Upper lobe of left lung (tissue), 6 donors: ENCODE results near the gene RNF180. TPM values are rescaled to one million over a fixed set of nuclear protein-coding genes. Genes with fewer than 3 reads are reported as not detected.

Experiments used
- ATAC-seq, 2 donors: fragments of 200-7000 bp; cut with Tn5 transposase; one replicate each; pipeline ENCODE4 v1.9.1; 2022; ENCODE audit warnings: mild to moderate bottlenecking in 2 of 2, moderate library complexity in 2 of 2; ENCODE audit not compliant: low FRiP score in 2 of 2
- DNase-seq, 2 donors: peaks; one replicate each; pipeline ENCODE4 v3.0.0-alpha.2; 2019 to 2020
- H3K27ac ChIP-seq, 4 donors: fragments of 200-600 bp; sonication (generic); one replicate each; pipeline ENCODE4 v1.5.1; 2016 to 2019
- H3K27me3 ChIP-seq, 4 donors: fragments of 200-600 bp; sonication (generic); one replicate each; pipeline ENCODE4 v1.5.1; 2017 to 2019
- H3K36me3 ChIP-seq, 4 donors: fragments of 200-600 bp; sonication (generic); one replicate each; pipeline ENCODE4 v1.5.1; 2016 to 2019
- H3K4me1 ChIP-seq, 4 donors: fragments of 200-600 bp; sonication (generic); one replicate each; pipeline ENCODE4 v1.5.1; 2018 to 2019
- H3K4me3 ChIP-seq, 4 donors: fragments of 200-600 bp; sonication (generic); one replicate each; pipeline ENCODE4 v1.5.1; 2017 to 2019; ENCODE audit warnings: mild to moderate bottlenecking in 2 of 4, moderate library complexity in 1 of 4
- H3K9me3 ChIP-seq, 4 donors: fragments of 200-600 bp; sonication (generic); one replicate each; pipeline ENCODE4 v1.5.1; 2018 to 2019
- CTCF ChIP-seq, 6 experiments: fragments of 450-650 bp in 4 of 6; fragments of 200-600 bp in 2 of 6; sonication (generic) in 2 of 6; IDR thresholded peaks; one replicate each; pipeline ENCODE4 v1.5.1; 2016 to 2019; ENCODE audit warnings: antibody characterized with exemption in 6 of 6
- EP300 ChIP-seq, 4 donors: sonication (generic); formaldehyde crosslinking; IDR thresholded peaks; one replicate each; pipeline ENCODE4 v1.5.1; 2017; ENCODE audit warnings: antibody characterized with exemption in 4 of 4, control low read depth in 2 of 4
- POLR2A ChIP-seq, 4 donors: fragments of 450-650 bp; IDR thresholded peaks; one replicate each; pipeline ENCODE4 v1.5.1; 2016 to 2017; ENCODE audit warnings: antibody characterized with exemption in 4 of 4, mild to moderate bottlenecking in 2 of 4
- POLR2AphosphoS5 ChIP-seq, 2 donors: sonication (generic); formaldehyde crosslinking; IDR thresholded peaks; one replicate each; pipeline ENCODE4 v1.5.1; 2017; ENCODE audit warnings: antibody characterized with exemption in 2 of 2
- WGBS, 2 donors: methylation state at CpG; one replicate each; pipeline ENCODE4 v1.1.5; 2017 to 2018; 5-methylcytosine and 5-hydroxymethylcytosine counted together
- total RNA-seq, 6 donors: library from RNA; depleted of rRNA in 4 of 6; stranded (reverse); fragments of >200 nt in 4 of 6; gene quantifications; one replicate each; pipeline versions ENCODE4 v1.1.0 to v1.2.1, GENCODE V29; 2016 to 2021
- donor health status: DM: no; HTN: no; CAD: no; lungs with moderate emphysema.
- donor health status: DM: no; HTN: yes; CAD: no; lungs with severe emphysema.

Gene RNF180
- total RNA-seq, 6 donors from 2014 or later: 5.0 to 17.4 (median 9.7) TPM

GRCh38 chr5:64295101-64295500 is 129.5 kb downstream of the RNF180 start:
- no peak for DNase-seq

GRCh38 chr5:64298586-64298985 is 132.9 kb downstream of the RNF180 start:
- H3K27me3 ChIP-seq: no peaks in the 10 kb centered on the region
- H3K4me1 ChIP-seq: no peaks in the 10 kb centered on the region
- no peak for DNase-seq
- TF ChIP-seq POLR2AphosphoS5 (IDR thresholded peaks at IDR 0.05) (no peak), POLR2A (IDR thresholded peaks at IDR 0.05) (no peak), EP300 (IDR thresholded peaks at IDR 0.05) (no peak), CTCF (IDR thresholded peaks at IDR 0.05) (no peak)
- no peak overlapping the region for H3K4me3 ChIP-seq
- no peaks in the 10 kb centered on the region for H3K36me3 ChIP-seq
- no peaks in the 10 kb centered on the region for H3K9me3 ChIP-seq
- H3K27ac ChIP-seq: no peak overlapping the region
- WGBS, 2 donors: 85 to 91% methylated on average over 1 of the region's 1 CpG
- no peak for ATAC-seq

More at GRCh38 chr5:64295101-64295500, 129.5 kb downstream of the RNF180 start:
- ATAC-seq: no peak
- Histone ChIP-seq H3K9me3 (no peaks in the 10 kb centered on the region), H3K4me3 (no peak overlapping the region), H3K27me3 (no peaks in the 10 kb centered on the region), H3K27ac (no peak overlapping the region), H3K36me3 (no peaks in the 10 kb centered on the region), H3K4me1 (no peaks in the 10 kb centered on the region)
- no peak for TF ChIP-seq POLR2AphosphoS5 (IDR thresholded peaks at IDR 0.05)
- no peak for TF ChIP-seq CTCF (IDR thresholded peaks at IDR 0.05)
- no peak for TF ChIP-seq POLR2A (IDR thresholded peaks at IDR 0.05)
- no peak for TF ChIP-seq EP300 (IDR thresholded peaks at IDR 0.05)
- 70 to 75% methylated on average over 1 of the region's 1 CpG for WGBS, 2 donors

GRCh38 chr5:64299805-64300204 is 134.2 kb downstream of the RNF180 start:
- TF ChIP-seq POLR2A (IDR thresholded peaks at IDR 0.05) (no peak), CTCF (IDR thresholded peaks at IDR 0.05) (no peak), EP300 (IDR thresholded peaks at IDR 0.05) (no peak), POLR2AphosphoS5 (IDR thresholded peaks at IDR 0.05) (no peak)
- DNase-seq: no peak
- 65 to 72% methylated on average over 2 of the region's 2 CpGs for WGBS, 2 donors
- Histone ChIP-seq H3K27ac (no peak overlapping the region), H3K4me3 (no peak overlapping the region), H3K27me3 (no peaks in the 10 kb centered on the region), H3K36me3 (no peaks in the 10 kb centered on the region), H3K4me1 (no peaks in the 10 kb centered on the region), H3K9me3 (no peaks in the 10 kb centered on the region)
- ATAC-seq: no peak

GRCh38 chr5:64301566-64301965 is 135.9 kb downstream of the RNF180 start:
- no peaks in the 10 kb centered on the region for H3K9me3 ChIP-seq
- no peak for TF ChIP-seq CTCF (IDR thresholded peaks at IDR 0.05)
- no peak for TF ChIP-seq EP300 (IDR thresholded peaks at IDR 0.05)
- no peak for TF ChIP-seq POLR2AphosphoS5 (IDR thresholded peaks at IDR 0.05)
- TF ChIP-seq POLR2A (IDR thresholded peaks at IDR 0.05): no peak
- H3K4me1 ChIP-seq: no peaks in the 10 kb centered on the region
- no peaks in the 10 kb centered on the region for H3K36me3 ChIP-seq
- H3K27ac ChIP-seq: no peak overlapping the region
- ATAC-seq (no peak), DNase-seq (no peak)
- H3K4me3 ChIP-seq: no peak overlapping the region
- no peaks in the 10 kb centered on the region for H3K27me3 ChIP-seq

- Histone ChIP-seq H3K27me3 (no peaks in the 10 kb centered on the region), H3K27ac (no peak overlapping the region), H3K9me3 (no peaks in the 10 kb centered on the region), H3K4me3 (no peak overlapping the region), H3K36me3 (no peaks in the 10 kb centered on the region), H3K4me1 (no peaks in the 10 kb centered on the region)
- no peak for DNase-seq
- no peak for TF ChIP-seq EP300 (IDR thresholded peaks at IDR 0.05)
- no peak for TF ChIP-seq POLR2AphosphoS5 (IDR thresholded peaks at IDR 0.05)
- no peak for TF ChIP-seq POLR2A (IDR thresholded peaks at IDR 0.05)
- no peak for TF ChIP-seq CTCF (IDR thresholded peaks at IDR 0.05)
- 56 to 59% methylated on average over 1 of the region's 1 CpG for WGBS, 2 donors
- ATAC-seq: no peak
Observed at GRCh38 chr5:64308135-64308534, 142.5 kb downstream of the RNF180 start.
